Renal cortical epithelial cell (primary cell): Measurements from ENCODE around the gene SMIM5. TPM values are rescaled to one million over a fixed set of nuclear protein-coding genes. Genes with fewer than 3 reads are reported as not detected.
A peak's percentile ranks its signal among the peaks of the same experiment; 100 is the strongest.

ENCODE experiments used
- DNase-seq: peaks from one replicate; pipeline ENCODE4 v3.0.0-alpha.2; 2011; ENCODE audit warnings: low read depth
- total RNA-seq: library from RNA; depleted of rRNA; stranded (reverse); fragments of >200 nt; gene quantifications from 2 replicates; pipeline ENCODE4 v1.2.3, GENCODE V29; 2014

Gene SMIM5
- total RNA-seq, 1 donor from 2014 or later: 0.20 TPM

DNA sequence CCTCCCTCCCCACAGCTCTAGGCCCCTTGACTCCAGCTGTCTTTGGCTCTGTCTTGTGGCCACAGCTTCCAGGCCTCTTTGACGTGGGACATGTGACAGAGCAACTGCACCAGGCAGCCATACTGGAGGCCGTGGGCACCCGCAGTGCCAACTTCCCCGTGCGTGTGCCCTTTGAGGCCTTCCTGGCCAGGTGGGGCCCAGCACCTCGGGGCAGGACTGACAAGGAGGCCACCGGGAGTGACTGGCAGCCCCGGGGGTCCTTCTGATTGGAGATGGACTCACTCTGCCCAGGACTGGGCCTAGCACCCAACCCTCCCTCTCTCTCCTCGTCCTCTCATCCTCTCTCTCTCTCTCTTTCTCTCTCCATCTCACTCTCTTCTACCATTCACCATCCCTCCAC, 30.1 kb upstream of the SMIM5 start:
- no peak for DNase-seq

DNA sequence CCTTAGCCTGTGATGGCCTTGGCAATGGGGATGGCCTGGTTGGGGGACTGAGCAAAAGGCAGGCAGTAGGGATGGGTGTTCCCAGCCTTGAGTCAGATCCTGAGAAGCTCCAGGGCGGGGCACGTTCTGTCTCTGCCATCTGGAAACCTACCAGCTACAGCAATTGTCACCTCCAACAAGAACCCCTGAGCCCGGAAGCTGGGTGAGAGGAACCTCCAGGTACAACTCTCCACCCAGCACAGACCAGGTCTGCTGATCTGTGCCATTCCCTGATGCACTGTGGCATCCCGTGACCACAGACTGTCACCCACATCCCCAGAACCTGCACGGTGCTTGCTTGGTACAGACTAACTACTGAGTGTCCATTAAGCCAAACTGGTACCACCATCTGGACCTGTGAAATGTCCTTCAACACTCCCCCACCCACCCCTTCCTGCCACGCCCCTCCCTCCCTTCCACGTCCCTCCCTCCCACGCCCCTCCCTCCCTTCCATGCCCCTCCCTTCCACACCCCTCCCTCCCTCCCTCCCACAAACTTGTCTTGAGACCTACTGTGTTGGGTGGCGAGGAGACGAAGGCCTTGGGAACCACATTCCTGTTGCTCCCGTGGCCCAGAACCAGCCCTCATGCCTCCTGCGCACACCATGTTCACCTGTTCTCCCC, 29.1 kb upstream of the SMIM5 start:
- no peak for DNase-seq

DNA sequence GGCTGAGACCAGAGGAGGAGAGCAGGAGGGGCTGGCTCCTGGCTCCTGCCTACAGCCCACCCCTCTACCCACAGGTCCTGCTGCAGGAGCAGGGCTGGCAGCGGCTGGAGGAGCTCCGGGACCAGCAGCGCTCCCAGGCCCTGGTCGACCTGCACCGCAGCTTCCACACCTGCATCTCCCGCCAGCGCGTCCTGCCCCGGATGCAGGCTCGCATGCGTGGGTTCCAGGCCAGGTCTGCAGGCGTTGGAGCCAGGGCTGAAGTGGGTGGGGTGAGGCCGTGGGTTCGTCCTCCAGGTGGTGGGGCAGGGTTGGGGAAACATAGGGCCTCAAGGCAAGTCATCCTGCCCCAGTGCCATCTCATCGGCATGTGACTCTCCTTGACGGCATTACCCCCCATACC, 27.4 kb upstream of the SMIM5 start:
- no peak for DNase-seq

DNA sequence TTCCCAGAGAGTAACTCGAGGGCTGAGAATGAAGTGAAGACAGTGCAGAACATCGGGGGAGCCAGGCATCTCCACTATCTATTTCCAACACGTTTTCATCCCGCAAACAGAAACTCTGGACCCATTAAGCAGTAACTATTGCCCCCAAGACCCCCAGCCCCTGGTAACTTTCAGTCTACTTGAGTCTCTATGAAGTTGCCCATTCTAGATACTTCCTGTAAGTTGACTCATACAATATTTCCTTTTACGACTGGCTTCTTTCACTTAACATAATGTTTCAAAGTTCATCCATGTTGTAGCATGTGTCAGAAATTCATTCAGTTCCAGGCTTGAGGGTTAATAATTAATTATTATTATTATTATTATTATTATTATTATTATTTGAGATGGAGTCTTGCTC, 26.1 kb upstream of the SMIM5 start:
- no peak for DNase-seq

DNA sequence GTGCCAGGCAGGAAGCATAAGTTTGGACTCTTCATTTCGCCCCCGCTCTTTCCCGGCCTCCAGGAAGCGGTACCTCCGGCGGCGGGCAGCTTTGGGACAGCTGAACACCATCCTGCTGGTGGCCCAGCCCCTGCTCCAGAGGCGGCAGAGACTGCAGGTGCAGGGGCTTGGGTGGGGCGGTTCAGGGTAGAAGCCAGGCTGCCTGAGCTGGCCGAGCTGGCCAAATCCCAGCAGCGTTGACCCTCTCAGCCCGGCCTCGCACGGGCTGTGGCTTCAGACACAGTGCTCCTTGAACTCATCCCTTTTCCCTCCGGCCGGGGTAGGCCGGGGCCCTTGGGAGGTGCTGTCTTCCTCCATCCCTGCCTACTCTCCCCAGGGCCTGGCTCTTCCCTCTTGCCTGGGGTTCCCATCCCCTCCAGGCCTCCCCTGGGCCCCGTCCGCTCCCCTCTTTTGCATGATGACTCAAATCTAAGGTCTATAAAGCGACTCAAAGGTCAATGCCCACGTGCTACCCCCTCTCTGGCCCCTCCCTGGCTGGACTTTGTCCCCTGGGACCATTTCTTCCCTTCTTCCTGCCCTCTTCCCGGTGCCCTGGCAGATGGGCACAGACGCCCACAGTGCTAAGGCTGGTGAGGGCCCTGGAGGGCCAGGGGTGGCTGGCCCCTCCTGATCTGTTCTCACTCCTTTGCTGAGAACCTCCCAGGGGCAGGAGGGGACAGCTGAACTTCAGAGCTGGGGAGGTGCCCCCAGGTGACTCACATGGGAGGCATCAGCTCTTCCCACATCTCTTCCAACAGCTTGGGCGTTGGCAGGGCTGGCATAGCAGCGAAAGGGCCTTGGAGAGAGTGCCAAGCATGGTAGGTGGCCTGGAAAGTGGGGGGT, 22.9 kb upstream of the SMIM5 start:
- DNase-seq: peak; percentile 33

DNA sequence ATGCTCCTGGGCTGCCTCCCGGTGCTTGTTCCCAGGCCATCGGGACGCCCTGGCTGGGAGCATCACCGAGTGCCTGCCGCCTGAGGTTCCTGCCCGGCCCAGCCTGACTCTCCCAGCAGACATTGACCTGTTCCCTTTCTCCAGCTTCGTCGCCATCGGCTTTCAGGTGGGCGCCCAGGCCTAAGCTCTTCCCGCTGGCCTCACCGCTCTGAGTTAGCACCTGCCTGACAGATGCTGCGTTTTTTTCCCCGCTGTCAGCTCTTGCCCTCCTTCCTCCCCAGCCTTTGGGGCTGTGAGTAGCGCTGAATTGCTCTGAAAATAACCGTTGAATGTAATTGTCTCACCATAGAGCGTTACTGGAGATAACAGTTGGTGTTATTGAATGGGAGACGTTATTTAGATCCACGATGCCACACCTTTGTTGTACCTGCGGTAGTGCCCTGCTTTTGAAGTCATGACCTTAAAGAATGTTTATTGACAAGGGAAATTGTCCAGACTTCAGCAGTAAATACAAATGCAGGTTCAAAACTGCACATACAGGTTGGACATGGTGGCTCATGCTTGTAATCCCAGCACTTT, 21.3 kb upstream of the SMIM5 start:
- DNase-seq: no peak

DNA sequence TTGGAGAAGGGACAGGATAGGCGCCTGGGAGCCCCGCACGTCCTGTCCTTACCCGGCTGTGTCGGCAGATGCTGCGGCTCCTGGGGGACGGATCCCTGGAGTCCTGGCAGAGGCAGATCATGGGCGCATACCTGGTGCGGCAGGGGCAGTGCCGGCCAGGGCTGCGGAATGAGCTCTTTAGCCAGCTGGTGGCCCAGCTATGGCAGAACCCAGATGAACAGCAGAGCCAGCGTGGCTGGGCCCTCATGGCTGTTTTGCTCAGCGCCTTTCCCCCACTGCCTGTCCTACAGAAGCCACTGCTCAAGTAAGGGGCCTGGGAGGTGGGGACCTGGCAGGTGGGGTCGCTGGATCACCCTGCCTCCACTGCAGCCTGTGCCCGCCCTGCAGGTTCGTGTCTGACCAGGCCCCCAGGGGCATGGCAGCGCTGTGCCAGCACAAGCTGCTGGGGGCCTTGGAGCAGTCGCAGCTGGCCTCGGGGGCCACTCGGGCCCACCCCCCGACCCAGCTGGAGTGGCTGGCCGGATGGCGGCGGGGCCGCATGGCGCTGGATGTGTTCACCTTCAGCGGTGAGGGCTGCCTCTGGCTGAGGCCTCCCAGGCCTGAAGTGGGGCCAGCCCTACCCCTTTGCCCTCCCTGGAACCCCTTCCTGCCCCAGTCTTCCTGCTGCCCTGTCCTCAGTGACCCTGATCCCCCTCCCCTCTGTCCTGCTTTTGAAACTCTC, 20.2 kb upstream of the SMIM5 start:
- DNase-seq: no peak

DNA sequence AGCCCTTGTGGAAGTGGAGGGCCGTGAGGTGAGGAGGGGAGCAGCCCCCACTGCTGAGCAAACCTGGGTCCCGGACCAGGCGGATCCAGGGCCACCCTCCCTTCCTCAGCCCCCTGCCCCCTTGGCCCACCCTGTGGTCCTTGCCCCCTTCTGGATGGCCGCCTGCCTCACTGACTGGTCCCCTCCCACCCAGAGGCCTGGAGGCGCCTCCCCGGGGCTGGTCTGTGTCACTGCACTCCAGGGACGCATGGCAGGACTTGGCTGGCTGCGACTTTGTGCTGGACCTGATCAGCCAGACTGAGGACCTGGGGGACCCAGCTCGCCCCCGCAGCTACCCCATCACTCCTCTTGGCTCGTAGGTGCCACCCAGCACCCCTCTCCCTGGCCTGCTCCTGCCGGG, 19.2 kb upstream of the SMIM5 start:
- no peak for DNase-seq

DNA sequence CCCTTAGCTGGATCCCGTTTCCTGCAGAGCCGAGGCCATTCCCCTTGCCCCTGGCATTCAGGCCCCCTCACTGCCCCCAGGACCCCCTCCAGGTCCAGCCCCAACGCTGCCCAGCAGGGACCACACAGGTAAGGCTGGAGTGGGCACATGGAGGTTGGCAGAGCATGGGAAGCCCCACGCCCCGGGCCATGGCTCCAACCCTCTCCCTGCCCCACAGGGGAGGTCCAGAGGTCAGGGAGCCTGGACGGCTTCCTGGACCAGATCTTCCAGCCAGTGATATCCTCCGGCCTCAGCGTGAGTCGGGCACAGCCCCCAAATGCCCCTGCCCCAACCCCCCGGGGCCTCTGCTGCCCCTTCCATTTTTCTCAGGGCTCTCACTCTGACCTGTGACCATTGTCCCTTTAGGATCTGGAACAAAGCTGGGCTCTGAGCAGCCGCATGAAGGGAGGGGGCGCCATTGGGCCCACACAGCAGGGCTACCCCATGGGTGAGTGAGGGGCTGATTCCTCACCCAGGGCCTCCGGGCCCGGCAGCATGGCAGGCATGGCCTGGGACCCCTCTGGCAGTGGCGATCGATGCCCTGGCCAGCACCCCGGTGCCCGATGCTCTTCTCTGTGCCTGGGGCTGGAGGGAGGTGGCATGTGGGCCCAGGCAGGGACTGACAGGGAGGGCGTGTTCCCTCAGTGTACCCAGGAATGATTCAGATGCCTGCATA, 18.5 kb upstream of the SMIM5 start:
- DNase-seq: no peak

DNA sequence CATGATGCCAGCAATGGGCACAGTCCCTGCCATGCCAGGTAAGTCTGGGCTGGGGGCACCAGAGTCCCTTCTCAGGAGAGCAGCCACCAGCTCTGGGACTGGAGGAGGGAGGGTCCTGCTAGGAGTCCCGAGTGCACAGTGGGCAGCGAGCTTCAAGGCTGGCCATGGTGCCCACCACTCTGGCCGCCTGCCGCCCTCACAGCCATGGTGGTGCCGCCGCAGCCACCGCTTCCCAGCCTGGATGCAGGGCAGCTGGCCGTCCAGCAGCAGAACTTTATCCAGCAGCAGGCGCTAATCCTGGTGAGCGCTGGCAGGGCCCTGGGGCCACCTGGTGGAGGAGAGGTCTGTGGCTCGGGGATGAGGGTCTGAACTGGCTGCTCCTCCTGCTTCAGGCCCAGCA, 17.9 kb upstream of the SMIM5 start:
- no peak for DNase-seq

DNA sequence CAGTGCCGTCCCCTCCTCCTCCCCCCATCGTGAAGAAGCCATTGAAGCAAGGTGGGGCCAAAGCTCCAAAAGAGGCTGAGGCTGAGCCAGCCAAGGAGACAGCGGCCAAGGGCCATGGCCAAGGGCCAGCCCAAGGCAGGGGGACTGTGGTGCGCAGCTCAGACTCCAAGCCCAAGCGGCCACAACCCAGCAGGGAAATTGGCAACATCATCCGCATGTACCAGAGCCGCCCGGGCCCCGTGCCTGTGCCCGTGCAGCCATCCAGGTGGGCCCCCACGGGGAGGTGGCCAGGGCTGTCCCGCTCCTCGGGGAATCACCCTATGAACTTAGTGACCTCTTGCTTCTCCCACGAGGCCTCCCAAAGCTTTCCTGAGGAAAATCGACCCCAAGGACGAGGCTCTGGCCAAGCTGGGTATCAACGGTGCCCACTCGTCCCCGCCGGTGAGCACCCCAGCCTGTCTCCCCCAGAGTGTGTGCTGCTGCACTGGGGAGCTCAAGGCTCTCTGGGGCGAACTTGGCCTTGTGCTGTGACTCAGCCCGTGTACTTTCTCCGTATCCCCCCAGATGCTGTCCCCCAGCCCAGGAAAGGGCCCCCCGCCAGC, 16.6 kb upstream of the SMIM5 start:
- no peak for DNase-seq

DNA sequence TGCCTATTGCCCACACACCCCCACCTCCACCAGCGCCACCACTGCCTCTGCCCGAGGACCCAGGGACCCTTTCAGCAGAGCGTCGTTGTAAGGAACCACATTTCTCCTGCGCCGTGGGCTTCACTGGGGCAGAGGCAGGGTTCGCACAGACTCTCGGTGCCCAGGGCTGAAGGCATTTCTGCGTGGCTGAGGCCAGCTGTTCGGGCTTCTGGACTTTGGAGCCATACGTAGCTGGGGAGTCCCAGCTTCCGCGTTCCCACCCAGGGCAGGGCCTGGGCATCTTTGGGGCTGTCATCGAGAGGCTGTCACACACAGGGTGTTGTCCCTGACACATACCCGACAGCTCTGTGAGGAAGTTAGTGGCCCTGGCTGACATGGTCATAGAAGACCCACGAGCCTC, 16.0 kb upstream of the SMIM5 start:
- DNase-seq: no peak

DNA sequence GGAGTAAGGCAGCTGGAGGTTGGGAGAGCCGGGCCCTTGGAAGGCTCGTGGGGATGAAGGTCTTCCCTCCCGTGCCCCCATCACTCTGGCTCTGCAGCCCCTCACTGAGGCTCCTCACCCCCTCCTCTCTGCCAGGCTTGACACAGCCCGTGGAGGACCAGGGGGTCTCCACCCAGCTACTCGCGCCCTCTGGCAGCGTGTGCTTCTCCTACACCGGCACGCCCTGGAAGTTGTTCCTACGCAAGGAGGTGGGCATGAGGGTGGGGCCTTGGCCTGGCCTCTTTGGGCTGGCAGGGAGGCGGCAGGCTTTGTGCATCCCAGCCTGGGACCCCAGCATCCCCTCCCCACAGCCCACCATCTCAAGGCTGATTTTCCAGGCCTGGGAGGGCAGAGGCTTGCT, 15.6 kb upstream of the SMIM5 start:
- DNase-seq: no peak

DNA sequence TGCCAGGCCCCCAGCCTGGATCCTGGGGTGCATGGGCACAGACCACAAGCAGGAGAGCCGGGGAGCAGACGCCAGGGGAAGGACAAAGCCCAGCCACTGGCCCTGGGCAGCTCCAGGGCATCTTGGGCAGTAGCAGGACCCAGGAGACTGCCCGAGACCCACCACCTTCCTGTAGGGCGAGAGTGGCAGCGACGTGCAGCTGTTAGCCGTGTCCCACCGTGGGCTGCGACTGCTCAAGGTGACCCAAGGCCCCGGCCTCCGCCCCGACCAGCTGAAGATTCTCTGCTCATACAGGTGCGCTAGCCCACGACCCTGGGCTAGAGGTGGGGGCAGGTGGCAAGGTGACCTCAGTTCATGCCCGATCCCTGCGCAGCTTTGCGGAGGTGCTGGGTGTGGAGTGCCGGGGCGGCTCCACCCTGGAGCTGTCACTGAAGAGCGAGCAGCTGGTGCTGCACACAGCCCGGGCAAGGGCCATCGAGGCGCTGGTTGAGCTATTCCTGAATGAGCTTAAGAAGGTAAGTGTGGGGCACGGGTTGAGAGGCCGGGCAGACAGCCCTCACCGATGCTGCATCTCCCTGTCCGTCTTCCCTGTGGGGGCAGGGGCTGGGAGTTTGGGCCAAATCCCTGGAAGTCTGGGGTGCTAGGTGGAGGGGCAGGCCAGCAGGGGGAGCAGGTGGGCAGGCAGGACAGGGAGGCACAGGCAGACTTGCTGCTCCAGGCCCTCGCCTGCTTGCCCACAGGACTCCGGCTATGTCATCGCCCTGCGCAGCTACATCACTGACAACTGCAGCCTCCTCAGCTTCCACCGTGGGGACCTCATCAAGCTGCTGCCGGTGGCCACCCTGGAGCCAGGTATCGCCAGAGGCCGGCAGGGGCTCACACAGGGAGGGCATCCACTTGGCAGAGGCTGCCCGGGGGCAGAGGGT, 13.5 kb upstream of the SMIM5 start:
- DNase-seq: no peak

DNA sequence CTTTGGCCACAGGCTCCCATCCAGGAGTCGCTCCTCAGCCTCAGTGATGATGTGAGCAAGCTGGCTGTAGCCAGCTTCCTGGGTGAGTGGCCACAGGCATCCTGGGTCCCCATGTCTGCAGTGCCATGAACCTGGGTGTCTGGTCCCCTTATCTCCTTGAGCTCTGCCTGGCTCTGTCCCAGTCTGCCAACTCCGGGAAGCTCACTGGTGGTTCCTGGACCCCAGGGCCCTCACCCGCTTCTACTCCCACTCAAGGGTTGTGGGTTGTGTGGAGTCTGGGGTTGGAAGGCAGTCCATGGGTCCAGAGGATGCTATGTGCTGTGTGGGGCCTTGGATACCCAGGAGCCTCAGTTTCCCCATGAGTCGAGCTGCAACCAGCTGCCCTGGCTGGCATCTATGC, 11.7 kb upstream of the SMIM5 start:
- DNase-seq: no peak

DNA sequence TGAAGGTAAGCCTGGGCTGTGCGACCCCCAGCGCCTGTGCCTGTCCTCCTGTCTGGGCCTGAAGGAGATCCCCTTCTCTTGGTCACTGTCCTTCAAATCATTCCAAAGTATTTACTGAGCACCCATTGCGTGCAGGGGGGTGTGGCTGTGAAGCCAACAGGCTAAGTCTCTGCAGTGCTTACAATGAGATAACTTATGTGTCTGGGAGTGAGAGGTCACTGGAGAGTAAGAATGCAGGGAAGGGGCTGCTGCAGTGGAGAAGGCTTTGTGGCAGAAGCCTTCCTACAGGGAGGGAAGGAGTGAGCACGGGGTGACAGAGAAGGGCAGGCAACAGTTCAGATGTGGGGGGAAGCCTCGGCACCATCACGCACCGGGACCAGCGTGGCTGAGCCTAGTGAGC, 11.2 kb upstream of the SMIM5 start:
- no peak for DNase-seq

DNA sequence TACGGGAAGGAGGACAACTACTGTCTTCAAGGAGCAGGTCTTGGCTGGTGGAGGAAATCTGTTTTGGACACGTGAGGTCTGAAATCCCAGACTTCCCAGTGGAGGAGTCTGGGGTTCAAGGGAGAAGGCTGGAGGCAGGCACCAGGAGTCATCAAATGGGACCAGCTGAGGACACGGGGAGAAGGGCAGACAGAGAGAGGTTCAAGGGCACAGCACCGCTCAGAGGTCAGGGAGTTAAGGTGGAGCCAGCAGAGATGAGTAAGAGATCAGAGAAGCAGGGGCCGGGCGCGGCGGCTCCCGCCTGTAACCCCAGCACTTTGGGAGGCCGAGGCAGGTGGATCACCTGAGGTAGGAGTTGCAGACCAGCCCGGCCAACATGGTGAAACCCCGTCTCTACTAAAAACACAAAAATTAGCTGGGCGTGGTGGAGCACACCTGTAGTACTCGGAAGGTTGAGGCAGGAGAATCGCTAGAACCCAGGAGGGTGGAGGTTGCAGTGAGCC, 10.4 kb upstream of the SMIM5 start:
- no peak for DNase-seq

DNA sequence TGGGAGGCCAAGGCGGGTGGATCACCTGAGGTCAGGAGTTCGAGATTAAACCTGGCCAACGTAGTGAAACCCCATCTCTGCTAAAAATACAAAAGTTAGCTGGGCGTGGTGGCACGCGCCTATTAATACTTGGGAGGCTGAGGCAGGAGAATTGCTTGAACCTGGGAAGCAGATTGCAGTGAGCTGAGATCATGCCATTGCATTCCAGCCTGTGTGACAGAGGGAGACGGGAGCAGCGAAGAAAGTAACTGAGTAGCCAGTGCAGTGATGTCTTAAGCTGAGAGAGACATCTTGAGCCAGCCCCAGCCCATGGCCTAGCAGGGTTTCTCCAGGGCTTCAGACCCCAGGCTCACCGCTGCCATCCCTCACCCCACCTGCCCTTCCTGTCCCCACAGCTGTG, 9.8 kb upstream of the SMIM5 start:
- no peak for DNase-seq

DNA sequence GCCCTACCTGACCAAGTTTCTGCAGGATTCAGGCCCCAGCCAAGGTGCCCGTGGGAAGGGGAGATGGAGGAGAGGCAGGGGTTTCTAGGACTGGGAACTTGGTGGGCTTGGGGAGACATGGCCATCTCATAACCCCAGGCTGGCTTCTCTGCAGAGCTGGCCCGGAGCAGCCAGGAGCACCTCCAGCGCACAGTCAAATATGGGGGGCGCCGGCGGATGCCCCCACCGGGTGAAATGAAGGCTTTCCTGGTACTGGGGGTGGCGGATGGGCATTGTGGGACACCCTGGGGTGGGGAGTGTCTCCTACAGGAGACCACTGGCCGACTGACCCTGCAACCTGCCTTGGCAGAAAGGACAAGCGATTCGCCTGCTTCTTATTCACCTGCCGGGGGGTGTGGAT, 9.2 kb upstream of the SMIM5 start:
- no peak for DNase-seq

DNA sequence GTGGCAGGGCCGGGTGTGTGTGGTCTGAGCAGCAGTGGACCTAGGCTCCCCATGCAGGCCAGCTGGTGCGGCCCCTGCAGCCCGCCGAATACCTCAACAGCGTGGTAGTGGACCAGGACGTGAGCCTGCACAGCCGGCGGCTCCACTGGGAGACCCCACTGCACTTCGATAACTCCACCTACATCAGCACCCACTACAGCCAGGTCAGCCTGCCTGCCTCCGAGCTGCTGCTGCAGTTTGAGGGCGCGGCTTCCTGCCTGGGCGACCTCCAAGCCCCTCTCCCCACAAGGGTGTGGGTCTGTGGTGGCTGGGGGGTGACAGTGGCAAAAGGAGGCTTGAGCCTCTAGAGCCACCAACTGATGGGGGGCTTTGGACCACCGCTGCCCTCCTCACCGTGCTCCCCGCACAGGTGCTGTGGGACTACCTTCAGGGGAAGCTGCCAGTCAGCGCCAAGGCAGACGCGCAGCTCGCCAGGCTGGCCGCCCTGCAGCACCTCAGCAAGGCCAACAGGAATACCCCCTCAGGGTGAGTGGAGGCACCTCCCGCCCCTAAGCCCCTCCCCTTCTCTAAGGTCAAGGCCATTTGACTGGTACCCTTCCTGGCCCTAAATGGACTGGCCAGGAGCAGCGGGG, 8.4 kb upstream of the SMIM5 start:
- DNase-seq: no peak
